HepG2 (cell line): Measurements from ENCODE around the gene ATXN2. TPM values are rescaled to one million over a fixed set of nuclear protein-coding genes. Genes with fewer than 3 reads are reported as not detected.

Experiments
- ATAC-seq: fragments of 200-7000 bp; cut with Tn5 transposase; 3 replicates; pipeline ENCODE4 v1.9.1; 2020; ENCODE audit warnings: mild to moderate bottlenecking, moderate library complexity
- BruUV-seq: library from RNA; stranded (reverse); fragments of 400-500 nt; replicated peaks from 2 replicates; lab custom pipeline; 2021; lab: Mats Ljungman, UMichigan
- CTCF ChIA-PET: fragments of 300-600 bp; formaldehyde crosslinking; extraction: SDS; loops from one replicate; lab custom pipeline; 2021; ENCODE audit warnings: low total read pairs, inconsistent platforms, low intra/inter-chr PET ratio; lab: Yijun Ruan, JAX
- POLR2A ChIA-PET: fragments of 350-600 bp; sonication (Branson Sonifier 250); formaldehyde crosslinking; loops from one replicate; lab custom pipeline; 2020; ENCODE audit warnings: antibody characterized with exemption, inconsistent platforms; lab: Yijun Ruan, JAX
- DNase-seq: peaks from one replicate; pipeline ENCODE4 v3.0.0-alpha.2; 2015; ENCODE audit warnings: low spot score
- FAIRE-seq: peaks from 3 replicates; lab custom pipeline; 2011; peaks lifted over from hg19 to GRCh38; lab: Jason Lieb, UNC
- H2AFZ ChIP-seq: one replicate; pipeline ENCODE4 v1.6.1; 2011; ENCODE audit warnings: low read length, inconsistent platforms
- H3K27ac ChIP-seq: fragments of 300-600 bp; 3 replicates; pipeline ENCODE4 v1.8.0; 2011; ENCODE audit warnings: mixed run types, mild to moderate bottlenecking, mixed read lengths, low read length, inconsistent platforms; ENCODE audit not compliant: insufficient read depth; ENCODE audit errors: extremely low read length
- H3K27me3 ChIP-seq, 2 experiments: fragments of 200-600 bp in 1 of 2; 2 replicates in 1 of 2; 3 replicates in 1 of 2; pipeline versions ENCODE4 v1.6.0 to v1.8.0; 2011; ENCODE audit warnings: low read length in 2 of 2, mild to moderate bottlenecking in 2 of 2, moderate library complexity in 2 of 2, inconsistent platforms in 1 of 2; ENCODE audit not compliant: insufficient read depth in 2 of 2, control insufficient read depth in 1 of 2
- H3K36me3 ChIP-seq, 2 experiments: fragments of 200-600 bp in 1 of 2; replicated peaks in 1 of 2; 2 replicates in 1 of 2; 3 replicates in 1 of 2; pipeline versions ENCODE4 v1.5.1 to v1.8.0; 2011; ENCODE audit warnings: low read length in 2 of 2, inconsistent platforms in 1 of 2; ENCODE audit not compliant: insufficient read depth in 2 of 2, control insufficient read depth in 1 of 2
- H3K4me1 ChIP-seq: 2 replicates; pipeline ENCODE4 v1.5.1; 2012; ENCODE audit warnings: low read length, inconsistent platforms; ENCODE audit not compliant: insufficient read depth
- H3K4me2 ChIP-seq: 2 replicates; pipeline ENCODE4 v1.6.0; 2011; ENCODE audit warnings: low read depth, low read length, inconsistent platforms
- H3K4me3 ChIP-seq, 3 experiments: fragments of 200-600 bp in 1 of 3; sonication (generic), shearing (Covaris generic) in 1 of 3; replicated peaks in 1 of 3; 2 replicates each; pipeline ENCODE4 v1.5.1; 2011 to 2016; ENCODE audit warnings: low read length in 3 of 3, inconsistent platforms in 2 of 3, low read depth in 2 of 3, mild to moderate bottlenecking in 2 of 3, control low read depth in 1 of 3, mixed read lengths in 1 of 3; ENCODE audit not compliant: insufficient read depth in 1 of 3
- H3K79me2 ChIP-seq: one replicate; pipeline ENCODE4 v1.6.1; 2011; ENCODE audit warnings: low read length, inconsistent platforms; ENCODE audit not compliant: insufficient read depth
- H3K9ac ChIP-seq: 2 replicates; pipeline ENCODE4 v1.6.0; 2011; ENCODE audit warnings: mild to moderate bottlenecking, low read depth, low read length, inconsistent platforms; ENCODE audit not compliant: insufficient read depth
- H3K9me3 ChIP-seq: 2 replicates; pipeline ENCODE4 v1.5.1; 2012; ENCODE audit warnings: mild to moderate bottlenecking, low read length
- H4K20me1 ChIP-seq: 2 replicates; pipeline ENCODE4 v1.6.0; 2011; ENCODE audit warnings: inconsistent platforms, mild to moderate bottlenecking, low read length, moderate library complexity; ENCODE audit not compliant: insufficient read depth
- AFF4 ChIP-seq: sonication (generic); formaldehyde crosslinking; IDR thresholded peaks from 2 replicates; pipeline ENCODE4 v1.4.0; 2020; ENCODE audit warnings: missing genetic modification reagents
- BRD4 ChIP-seq: sonication (generic); formaldehyde crosslinking; IDR thresholded peaks from 2 replicates; pipeline ENCODE4 v1.4.0; 2020; ENCODE audit warnings: missing genetic modification reagents
- CREB3 ChIP-seq: sonication (generic); formaldehyde crosslinking; IDR thresholded peaks from 2 replicates; pipeline ENCODE4 v1.5.0; 2020; ENCODE audit warnings: missing genetic modification reagents
- CTCF ChIP-seq: sonication (generic); formaldehyde crosslinking; IDR thresholded peaks from 2 replicates; pipeline ENCODE4 v1.5.0; 2020; ENCODE audit warnings: mild to moderate bottlenecking, missing genetic modification reagents, moderate library complexity
- EZH2 ChIP-seq: conservative IDR thresholded peaks from 2 replicates; pipeline ENCODE4 v1.6.1; 2012; ENCODE audit warnings: mild to moderate bottlenecking, low read depth, low read length, moderate library complexity
- HDAC2 ChIP-seq: sonication (generic); formaldehyde crosslinking; IDR thresholded peaks from 2 replicates; pipeline ENCODE4 v1.4.0; 2020; ENCODE audit warnings: missing genetic modification reagents
- KAT8 ChIP-seq: IDR thresholded peaks from 2 replicates; pipeline ENCODE4 v1.6.1; 2016; ENCODE audit warnings: missing genetic modification reagents, missing compliant biosample characterization
- KMT2B ChIP-seq: IDR thresholded peaks from 2 replicates; pipeline ENCODE4 v1.6.1; 2016; ENCODE audit warnings: missing genetic modification reagents, missing compliant biosample characterization
- MLX ChIP-seq: IDR thresholded peaks from 2 replicates; pipeline ENCODE4 v1.6.1; 2016
- NR0B2 ChIP-seq: sonication (generic); formaldehyde crosslinking; IDR thresholded peaks from 2 replicates; pipeline ENCODE4 v1.4.0; 2020; ENCODE audit warnings: mild to moderate bottlenecking, missing genetic modification reagents
- SMAD9 ChIP-seq: sonication (generic); formaldehyde crosslinking; IDR thresholded peaks from 2 replicates; pipeline ENCODE4 v1.5.1; 2020; ENCODE audit warnings: mild to moderate bottlenecking, missing genetic modification reagents
- SNAPC5 ChIP-seq: sonication (generic); formaldehyde crosslinking; IDR thresholded peaks from 2 replicates; pipeline ENCODE4 v1.8.1; 2023; ENCODE audit warnings: mild to moderate bottlenecking, missing genetic modification reagents, borderline replicate concordance
- TAF1 ChIP-seq: sonication (generic); formaldehyde crosslinking; IDR thresholded peaks from 2 replicates; pipeline ENCODE4 v1.4.0; 2020; ENCODE audit warnings: missing genetic modification reagents
- TBL1XR1 ChIP-seq: fragments of 150-350 bp; IDR thresholded peaks from 2 replicates; pipeline ENCODE4 v1.6.1; 2014; ENCODE audit warnings: borderline replicate concordance, low read length; ENCODE audit not compliant: partially characterized antibody
- ZNF335 ChIP-seq: sonication (generic); formaldehyde crosslinking; IDR thresholded peaks from 2 replicates; pipeline ENCODE4 v1.4.0; 2020; ENCODE audit warnings: missing genetic modification reagents
- ZSCAN9 ChIP-seq: IDR thresholded peaks from 2 replicates; pipeline ENCODE4 v1.6.1; 2016; ENCODE audit warnings: borderline replicate concordance
- WGBS: methylation state at CpG from one replicate; pipeline ENCODE4 v1.1.6; 2017; ENCODE audit warnings: low lambda C conversion rate; 5-methylcytosine and 5-hydroxymethylcytosine counted together
- in situ Hi-C: cut with HindIII; loops from 2 replicates; pipeline ENCODE4 v1.10.0; 2017; ENCODE audit warnings: low pct_unique_long_range_greater_than_20kb; ENCODE audit not compliant: extremely low pct_ligation_motif_present
- intact Hi-C: fragments of 100-400 bp; cut with micrococcal nuclease; formaldehyde crosslinking; loops from one replicate; pipeline ENCODE4 v1.10.0; 2022; ENCODE audit not compliant: unreplicated experiment
- polyA plus RNA-seq, 8 experiments: library from polyadenylated mRNA; depleted of rRNA in 3 of 8; stranded (reverse) in 7 of 8; unstranded in 1 of 8; fragments of >200 nt; fragmentation: Illumina TruSeq in 4 of 8; extraction: Trizol in 4 of 8; gene quantifications; 2 replicates each; pipeline versions ENCODE4 v1.2.1 to v1.2.3, GENCODE V29; 2011 to 2016; ENCODE audit warnings: low read depth in 4 of 8, missing spikeins in 1 of 8, mixed read lengths in 1 of 8; ENCODE audit not compliant: insufficient read depth in 1 of 8
- total RNA-seq, 5 experiments: library from RNA; depleted of rRNA; stranded (reverse); fragments of >200 nt; fragmentation: Illumina TruSeq; extraction: Trizol; gene quantifications; 2 replicates each; pipeline ENCODE4 v1.2.3, GENCODE V29; 2016; ENCODE audit warnings: low read depth in 1 of 5

Gene ATXN2
- total and polyA plus RNA-seq, 2 of the 13 experiments (the other 11 are each of a cell fraction or from before 2014, with no cell fraction given): 18.1 to 27.1 TPM

GRCh38 chr12:111451649-111452129 lies 147.4 kb downstream of the ATXN2 start (continued):
- TF ChIP-seq CTCF (CRISPR knock-in tag) (peak; percentile 70), ZNF335 (no peak), KAT8 (CRISPR knock-in tag) (0 out of 2 replicates have a peak, but pooled peaks have one; percentile 15), KMT2B (CRISPR knock-in tag) (no peak)

GRCh38 chr12:111451232-111451631 lies 147.9 kb downstream of the ATXN2 start:
- Histone ChIP-seq H3K4me3 (no peak overlapping the region), H3K36me3 (peaks cover 48 to 88% of the 10 kb centered on the region in 2 experiments), H3K4me1 (no peaks in the 10 kb centered on the region), H3K4me2 (no peak overlapping the region), H3K27ac (no peak overlapping the region), H3K27me3 (no peaks in the 10 kb centered on the region), H4K20me1 (0 out of 2 replicates have a peak, but pooled peaks cover 8% of the 10 kb centered on the region), H2AFZ (no peak overlapping the region), H3K9me3 (no peaks in the 10 kb centered on the region), H3K79me2 (no peaks in the 10 kb centered on the region), H3K9ac (no peak overlapping the region)
- no TSS peak for BruUV-seq
- intact Hi-C loops: loop anchor here (1.0 to 2.0 kb wide), 3 partner anchors 46 to 120 kb away; partner anchors contain the start of gene SH2B3
- ATAC-seq (no peak), DNase-seq (no peak), FAIRE-seq (no peak)
- CTCF ChIA-PET: interaction anchor here (1.7 to 2.8 kb wide), 2 partner anchors 55 to 120 kb away, joined by 12 to 31 read pairs; no protein-coding TSS in a partner anchor
- 100% methylated on average over 1 of the region's 1 CpG for WGBS
- in situ Hi-C loops: loop anchor here (5.0 kb wide), 1 partner anchor 54 kb away; no protein-coding TSS in a partner anchor
- POLR2A ChIA-PET: interaction anchor here (1.1 to 1.2 kb wide), 2 partner anchors 48 to 120 kb away, joined by 3 to 4 read pairs; no protein-coding TSS in a partner anchor
- TF ChIP-seq EZH2: no peak
- no peak for TF ChIP-seq HDAC2 (CRISPR knock-in tag)
- no peak for TF ChIP-seq TBL1XR1
- no peak for TF ChIP-seq BRD4 (CRISPR knock-in tag)
- no peak for TF ChIP-seq ZSCAN9 (CRISPR knock-in tag)
- TF ChIP-seq CREB3 (CRISPR knock-in tag): no peak
- TF ChIP-seq TAF1 (CRISPR knock-in tag): no peak
- TF ChIP-seq MLX (CRISPR knock-in tag): no peak
- no peak for TF ChIP-seq NR0B2 (CRISPR knock-in tag)
- no peak for TF ChIP-seq SNAPC5 (CRISPR knock-in tag)
- TF ChIP-seq AFF4 (CRISPR knock-in tag): no peak
- no peak for TF ChIP-seq SMAD9 (CRISPR knock-in tag)
